GM21515 (cell line): ENCODE data around the gene ALKBH3.

Experiments
- ATAC-seq: cut with Tn5 transposase; IDR thresholded peaks from one replicate; pipeline ENCODE4 v1.9.1; 2021; ENCODE audit not compliant: unreplicated experiment

The ALKBH3 gene

DNA sequence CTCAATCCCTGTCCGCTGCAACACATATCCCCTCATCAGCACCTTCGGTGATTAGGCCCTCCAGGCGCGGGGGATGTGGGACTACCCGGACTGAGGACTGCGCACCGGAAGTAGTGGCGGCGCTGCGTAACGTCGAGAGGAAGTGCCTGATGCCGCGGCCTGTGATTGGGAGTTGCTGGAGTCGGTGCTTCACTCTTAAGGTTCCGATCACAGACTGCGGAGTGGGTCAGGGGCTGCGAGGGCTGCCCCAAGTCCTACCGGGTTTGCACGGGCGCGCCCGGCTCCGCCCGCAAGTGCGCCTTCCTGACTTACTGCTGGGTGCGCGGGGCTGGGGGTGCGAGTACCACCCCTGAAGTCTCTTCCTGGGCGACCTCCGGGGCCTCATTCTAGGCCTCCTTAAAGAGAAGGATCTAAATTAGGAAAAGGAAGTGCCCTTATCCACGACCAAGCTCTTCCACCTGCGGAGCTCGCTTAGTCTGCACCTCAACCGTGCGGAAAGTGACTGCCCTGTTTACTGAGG lies at the start of gene ALKBH3:
ALKBH3 (plus strand) TSS at position 192 of the 520 bp plus-strand sequence. CDS start 1,822 bp downstream, outside the sequence.
- peak; percentile 99 for ATAC-seq

DNA sequence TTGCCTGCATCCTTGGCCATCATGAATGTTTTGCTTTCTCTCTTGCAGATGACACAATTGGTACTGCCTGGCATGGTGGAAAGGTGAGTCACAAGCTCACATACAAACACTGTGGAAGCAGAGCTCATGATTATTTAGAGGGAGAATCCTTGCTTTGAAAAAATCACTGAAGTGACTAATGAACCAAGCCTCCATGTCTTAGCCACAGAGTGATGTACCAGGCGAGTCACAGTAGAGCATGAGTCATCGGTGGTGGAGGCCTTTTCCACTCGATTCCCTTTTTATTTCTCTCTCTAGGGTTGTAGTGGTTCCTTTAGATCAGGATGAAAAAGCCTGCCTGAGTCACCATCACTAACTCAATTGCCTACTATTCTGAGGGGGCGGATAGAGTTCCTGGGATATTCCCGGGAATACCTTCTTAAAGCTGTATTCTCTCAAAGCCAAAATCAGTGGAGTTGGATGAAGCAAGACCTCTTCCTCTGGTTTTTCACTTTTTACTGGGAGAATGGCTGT lies 49.6 kb upstream of the ALKBH3 start:
- ATAC-seq, result no peak

DNA sequence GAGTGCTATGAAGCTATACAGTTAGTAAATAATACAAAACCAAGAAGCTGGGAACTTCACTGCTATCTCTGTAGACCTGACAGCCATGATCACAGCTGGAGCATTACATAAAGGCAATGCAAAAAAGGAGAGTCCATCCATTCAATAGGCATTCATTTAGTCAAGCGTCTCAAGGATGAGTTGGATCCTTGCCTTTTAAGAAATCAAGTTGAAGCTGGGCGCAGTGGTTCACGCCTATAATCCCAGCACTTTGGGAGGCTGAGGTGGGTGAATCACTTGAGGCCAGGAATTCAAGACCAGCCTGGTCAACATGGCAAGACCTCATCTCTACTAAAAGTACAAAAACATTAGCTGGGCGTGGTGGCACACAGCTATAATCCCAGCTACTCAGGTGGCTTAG lies 48.1 kb upstream of the ALKBH3 start:
- ATAC-seq, result no peak

DNA sequence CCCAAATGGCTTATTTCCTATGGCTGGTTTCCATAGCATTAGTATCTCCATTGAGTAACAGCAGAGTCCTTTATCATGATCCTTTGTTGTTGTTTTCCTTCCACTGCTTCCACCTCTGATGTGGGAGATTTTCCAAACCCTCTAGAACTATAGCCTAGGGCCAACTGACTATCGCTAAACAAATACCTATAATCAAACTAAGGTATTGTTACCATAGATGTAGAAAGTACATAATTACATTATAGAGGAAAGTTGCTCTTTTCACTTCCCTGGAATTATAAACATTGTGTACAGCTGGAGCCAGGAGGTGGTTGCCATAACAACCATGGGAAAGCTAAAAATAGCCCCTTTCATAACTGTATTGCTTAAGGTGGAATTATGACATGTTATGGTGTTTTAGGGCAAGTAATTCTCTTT lies 47.0 kb upstream of the ALKBH3 start:
- no peak for ATAC-seq

DNA sequence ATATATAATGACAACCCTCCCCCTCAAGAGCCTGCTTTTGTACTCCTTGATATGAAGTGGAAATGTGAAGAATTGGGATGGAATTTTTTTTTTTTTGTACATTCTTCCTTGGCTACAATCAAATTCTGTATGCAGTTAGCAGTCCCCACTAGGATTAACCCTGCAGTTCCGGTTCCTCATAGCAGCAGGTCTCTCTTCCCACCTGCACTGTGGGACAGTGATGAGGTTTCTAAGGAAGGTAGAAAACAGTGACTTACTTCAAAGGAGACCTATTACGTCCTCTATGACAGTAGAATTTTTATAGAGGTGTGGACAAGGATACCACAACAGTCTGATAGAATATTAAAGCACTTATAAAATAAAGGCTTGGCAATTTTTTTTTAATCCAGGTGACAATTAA lies 46.3 kb upstream of the ALKBH3 start:
- no peak for ATAC-seq

DNA sequence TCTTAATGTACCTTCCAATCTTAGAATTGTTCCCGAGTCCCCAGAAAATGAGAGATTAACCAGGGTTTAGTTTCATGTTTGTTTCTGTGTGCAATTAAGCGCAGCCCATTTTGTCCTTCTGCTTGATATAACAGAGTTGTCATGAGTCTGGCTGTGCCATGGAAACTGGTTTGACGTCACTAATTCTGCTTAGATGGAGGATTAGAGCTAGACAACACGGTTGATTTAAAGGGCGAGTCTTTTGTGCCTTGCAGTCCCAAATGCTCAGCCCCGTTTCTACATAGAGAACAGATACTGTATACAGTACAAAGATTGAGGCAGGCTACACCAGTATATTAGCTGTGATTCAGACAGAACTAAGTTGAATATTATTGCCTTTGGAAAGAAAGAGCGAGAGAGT lies 45.5 kb upstream of the ALKBH3 start:
- ATAC-seq, result no peak

DNA sequence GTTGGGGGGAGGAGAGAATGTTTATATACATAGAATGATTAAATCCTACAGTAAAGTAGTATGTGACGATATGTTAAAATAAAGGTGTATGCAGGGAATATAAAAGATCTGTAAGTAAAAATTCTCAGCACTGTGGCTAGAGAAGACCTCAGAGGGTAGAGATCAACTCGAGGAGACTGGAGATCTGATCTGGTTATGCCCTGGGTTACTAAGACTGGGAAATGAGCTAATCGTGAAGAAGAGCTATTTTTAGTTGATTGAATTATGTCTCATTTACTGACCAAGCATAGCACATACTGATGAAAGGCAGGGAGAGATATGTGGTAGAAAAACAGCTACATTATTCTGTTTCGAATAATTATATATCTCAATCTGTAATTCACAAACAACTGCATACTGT lies 42.8 kb upstream of the ALKBH3 start:
- ATAC-seq, result no peak

DNA sequence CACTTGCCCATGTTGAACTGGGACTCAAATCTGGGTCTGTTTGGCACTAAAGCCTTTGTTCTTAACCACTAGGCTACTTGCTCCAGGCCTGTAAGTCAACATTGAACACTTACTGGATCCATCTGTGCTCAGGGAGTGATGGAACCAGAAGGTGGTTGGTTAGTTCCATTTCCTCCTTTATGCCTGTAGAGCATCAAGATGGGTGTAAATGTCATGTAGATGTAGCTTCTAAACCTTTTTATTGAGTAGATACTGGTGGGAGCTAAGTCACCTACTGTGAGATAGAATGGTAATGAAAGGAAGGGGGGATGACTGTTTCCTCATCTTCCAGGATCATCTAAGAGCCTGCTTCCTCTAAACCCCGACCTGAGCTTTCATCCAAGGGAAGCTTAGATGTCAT lies 38.6 kb upstream of the ALKBH3 start:
- no peak for ATAC-seq

DNA sequence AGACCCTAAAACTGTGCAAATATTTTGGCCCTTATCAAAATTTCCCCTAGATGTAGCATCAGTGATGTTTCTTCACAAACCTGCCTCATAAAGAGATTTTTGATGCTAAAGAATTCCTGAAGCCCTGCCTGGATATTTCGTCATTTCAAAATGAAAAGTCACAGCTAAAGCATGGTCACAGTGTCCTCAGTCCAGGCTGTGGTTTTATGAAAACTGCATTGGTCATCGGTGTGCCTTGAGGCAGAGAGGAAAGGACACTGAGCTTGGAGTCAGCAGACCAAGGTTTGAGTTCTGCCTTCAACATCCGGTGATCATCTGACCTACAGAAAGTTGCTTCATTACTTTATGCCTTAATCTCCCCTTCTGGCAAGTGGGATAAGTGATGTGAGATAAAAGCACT lies 34.8 kb upstream of the ALKBH3 start:
- no peak for ATAC-seq

DNA sequence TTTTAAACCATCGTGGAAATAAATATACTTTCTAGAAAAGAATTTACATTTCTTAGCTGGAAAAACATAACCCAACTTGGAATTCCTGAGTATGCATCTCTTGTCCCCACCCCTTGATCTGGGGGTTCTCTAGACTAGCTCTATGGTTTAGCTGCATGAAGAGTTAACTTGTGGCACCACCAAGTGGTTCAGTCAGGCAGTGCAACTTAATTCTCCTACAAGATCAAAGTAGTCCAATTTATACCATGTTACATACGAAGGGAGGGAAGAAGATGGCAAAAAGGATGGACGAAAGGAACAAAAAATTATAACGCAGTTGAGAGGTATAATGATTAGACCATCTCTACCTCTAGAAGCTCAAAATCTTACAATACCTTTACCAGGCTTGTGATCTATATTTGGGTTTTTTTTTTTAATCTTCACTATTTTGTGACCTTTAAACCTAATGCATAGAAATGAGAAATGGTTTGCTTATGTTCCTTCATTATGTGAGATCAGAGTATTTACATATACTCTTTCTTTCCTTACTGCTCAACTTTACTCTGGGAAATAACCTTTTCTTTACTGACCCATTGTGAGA lies 28.5 kb upstream of the ALKBH3 start:
- peak; percentile 70 for ATAC-seq

DNA sequence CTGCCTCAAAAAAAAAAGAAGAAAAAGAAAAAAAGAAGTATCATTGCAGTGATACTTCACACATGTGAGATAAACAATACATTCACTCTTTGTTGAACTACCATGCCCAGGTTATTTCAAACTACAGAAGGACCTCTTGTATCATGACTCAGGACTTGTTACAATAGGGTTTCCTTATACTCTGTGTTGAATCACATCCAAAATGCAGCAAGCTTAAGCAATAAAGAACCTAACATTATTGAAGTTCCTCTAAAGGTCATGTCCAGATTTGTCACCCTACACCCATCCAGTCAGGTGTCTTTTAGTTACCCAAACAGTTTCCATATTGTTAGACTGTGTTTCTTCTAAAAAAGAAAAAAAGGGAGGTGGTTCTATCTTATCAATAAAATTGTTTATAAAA lies 26.9 kb upstream of the ALKBH3 start:
- ATAC-seq, result no peak

DNA sequence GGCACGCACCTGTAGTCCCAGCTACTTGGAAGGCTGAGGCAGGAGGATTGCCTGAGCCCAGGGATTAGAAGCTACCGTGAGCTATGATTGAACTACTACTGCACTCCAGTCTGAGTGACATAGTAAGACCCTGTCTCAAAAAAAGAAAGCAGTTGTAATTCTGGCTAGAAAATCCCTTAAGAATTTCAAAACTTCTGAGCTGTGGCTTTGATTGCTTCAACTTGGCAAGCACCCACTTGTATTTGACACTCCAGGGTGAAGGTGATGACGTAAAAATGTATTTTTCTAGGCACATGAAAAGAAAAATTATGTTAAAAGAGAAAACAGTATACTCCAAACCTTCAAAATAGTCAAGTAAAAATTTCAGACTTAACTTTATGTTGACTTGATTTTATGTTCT lies 23.6 kb upstream of the ALKBH3 start:
- ATAC-seq, result no peak

DNA sequence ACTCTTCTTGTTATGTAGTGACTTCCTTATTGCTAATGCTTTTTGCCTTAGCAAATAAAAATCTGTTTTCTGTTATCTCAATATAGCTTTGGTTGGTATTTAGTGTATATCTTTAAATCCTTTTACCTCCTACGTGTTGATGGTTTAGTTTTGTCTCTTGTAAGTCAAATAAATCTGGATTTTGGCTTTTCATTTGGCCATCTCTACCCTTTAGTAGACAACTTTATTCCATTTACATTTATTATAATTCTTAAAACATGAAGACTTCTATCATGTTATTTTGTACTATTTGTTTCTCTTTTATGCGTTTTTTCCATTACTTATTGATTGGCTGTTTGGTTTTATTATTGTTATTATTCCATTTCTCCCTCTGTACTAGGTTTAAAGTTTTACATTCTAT lies 19.5 kb upstream of the ALKBH3 start:
- ATAC-seq, result no peak

DNA sequence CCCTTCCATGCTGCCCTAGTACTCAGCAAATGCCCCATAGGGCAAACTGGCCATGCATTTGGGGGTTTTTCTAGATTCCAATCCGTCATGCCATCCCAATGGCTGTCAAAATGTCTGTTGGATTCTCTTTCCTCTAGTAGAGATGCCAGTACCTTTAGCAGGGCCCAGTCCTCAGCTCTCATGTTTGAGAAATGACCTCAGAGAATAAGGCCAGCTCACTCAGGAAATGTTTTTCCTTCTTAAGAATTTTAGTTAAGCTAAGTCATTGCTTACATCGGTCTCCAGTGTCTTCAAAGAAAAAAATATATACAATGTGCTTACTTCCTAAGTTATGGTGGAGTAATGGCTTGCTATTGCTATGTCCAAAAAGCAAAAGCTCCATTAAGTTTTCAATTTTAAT lies 14.1 kb upstream of the ALKBH3 start:
- no peak for ATAC-seq

DNA sequence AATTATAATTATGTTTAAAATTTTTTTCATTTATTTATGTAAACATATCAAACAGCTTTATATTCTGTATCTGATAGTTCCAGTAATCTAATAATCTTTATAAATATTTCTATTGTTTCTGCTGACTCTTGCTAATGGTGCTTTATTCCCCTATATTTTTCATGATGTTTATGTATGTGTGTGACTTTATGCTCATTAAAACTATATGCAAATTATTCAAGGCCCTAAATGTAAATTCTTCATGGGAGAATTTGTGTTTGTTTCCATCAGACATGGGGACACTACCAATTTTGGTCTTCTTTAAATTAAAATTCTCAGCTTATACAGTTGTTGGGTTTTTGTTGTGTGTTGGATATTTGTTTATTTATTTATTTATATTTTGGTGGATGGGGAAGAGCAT lies 13.7 kb upstream of the ALKBH3 start:
- no peak for ATAC-seq

DNA sequence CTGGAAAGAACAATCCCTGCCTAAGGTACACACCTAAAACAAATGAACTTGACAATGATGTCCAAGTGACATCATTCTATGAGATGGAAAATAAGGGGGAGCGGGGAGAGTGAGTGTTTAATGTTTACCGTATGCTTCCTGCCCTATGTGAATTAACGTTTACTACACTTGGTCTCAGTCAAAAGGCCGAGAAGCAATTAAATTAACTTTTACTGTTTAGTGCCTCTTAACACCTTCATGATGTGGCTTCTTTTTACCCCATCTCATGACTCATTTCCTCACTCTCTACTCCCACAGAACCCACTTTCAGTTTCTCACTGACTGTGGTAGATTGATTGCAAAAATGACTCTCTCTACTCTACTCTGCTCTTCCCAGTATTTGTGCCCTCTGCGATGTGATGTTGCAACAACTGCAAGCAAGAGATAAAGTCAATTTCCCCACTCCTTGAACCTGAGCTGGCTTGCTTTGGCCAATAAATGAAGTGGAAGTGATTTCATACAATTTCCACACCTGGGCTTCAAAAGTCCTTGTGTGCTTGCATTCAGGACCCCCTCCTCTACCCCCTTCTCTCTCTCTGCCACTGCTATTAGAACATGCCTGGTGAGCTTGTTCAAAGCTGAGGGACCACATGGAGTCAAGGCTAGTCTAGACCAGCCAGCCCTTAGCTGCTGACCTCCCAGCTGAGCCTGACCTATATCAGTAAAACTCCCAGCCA lies 11.6 kb upstream of the ALKBH3 start:
- peak; percentile 100 for ATAC-seq

DNA sequence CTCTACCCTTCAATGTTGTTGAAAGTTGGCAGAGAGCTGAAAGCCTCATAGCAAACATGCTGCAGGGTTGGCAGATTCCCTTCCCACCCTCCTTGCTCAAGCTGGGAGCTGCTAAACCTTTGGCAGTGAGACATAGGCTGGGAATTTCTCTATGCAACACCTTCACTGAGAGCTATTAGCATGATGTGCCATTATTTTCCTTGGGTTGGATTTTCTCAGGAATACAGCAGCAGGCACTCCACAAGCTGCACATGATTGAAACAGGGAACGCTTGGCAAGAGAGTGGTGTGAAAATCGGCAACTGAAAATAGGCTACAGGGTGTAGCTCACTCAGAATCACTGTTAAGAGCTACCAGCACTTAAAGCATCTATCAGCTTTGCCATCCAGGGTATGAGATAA lies 9.6 kb upstream of the ALKBH3 start:
- ATAC-seq, result no peak

DNA sequence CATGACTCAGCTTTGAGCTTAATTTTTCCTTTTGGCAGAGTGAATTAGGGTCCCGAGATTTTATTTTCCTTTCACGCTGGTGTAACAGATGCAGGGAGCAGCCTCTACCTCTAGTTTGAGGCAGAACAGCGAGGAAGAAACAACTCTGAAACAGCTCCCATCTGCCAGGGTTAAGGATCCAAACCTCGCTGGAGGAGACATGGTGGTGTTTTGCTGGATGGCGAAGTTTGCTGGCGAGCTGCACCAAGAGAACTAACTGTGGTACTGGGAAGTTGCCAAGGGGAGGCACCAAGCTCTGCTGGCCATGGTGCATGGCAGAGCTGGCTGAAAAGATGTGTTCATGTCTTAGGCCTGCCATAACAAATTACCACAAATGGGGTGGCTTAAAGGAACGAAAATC lies 7.6 kb upstream of the ALKBH3 start:
- ATAC-seq, result no peak

DNA sequence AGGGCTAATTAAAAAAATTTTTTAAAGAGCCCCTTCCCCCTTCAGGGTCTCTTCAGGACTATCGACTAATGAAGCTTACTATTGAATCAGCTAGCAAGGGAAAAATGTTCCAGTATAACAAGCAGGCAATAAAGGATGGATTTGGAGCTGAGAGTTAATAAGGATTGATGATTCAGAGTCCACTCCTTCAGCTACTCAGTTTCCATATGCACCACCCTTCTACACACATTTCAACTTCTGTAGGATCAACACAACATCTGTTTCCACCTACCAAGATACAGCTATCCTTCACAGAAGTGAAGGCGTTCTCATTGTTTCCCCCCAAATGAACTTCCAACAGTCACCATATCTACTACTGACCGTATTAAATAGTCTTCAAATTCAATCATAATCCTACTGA lies 6.6 kb upstream of the ALKBH3 start:
- ATAC-seq, result no peak

DNA sequence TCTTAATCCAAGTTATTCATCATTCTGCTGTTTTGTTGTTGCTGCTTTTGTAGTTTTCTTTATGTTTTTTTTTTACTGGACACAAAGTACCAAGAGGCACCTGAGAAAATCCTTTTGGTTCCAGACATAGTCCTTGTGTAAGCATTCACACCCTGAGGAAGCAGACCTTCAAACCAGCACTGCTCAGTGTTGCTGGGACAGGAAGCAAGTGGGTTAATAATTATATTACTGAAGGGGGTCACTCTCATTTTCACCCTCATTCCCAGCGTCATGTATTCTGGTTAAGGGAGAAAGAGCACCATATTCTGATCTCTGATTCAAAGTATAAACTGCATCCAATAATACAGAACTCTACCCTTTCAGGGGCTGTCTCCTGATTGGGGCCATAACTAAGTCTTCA lies 5.9 kb upstream of the ALKBH3 start:
- ATAC-seq, result no peak

DNA sequence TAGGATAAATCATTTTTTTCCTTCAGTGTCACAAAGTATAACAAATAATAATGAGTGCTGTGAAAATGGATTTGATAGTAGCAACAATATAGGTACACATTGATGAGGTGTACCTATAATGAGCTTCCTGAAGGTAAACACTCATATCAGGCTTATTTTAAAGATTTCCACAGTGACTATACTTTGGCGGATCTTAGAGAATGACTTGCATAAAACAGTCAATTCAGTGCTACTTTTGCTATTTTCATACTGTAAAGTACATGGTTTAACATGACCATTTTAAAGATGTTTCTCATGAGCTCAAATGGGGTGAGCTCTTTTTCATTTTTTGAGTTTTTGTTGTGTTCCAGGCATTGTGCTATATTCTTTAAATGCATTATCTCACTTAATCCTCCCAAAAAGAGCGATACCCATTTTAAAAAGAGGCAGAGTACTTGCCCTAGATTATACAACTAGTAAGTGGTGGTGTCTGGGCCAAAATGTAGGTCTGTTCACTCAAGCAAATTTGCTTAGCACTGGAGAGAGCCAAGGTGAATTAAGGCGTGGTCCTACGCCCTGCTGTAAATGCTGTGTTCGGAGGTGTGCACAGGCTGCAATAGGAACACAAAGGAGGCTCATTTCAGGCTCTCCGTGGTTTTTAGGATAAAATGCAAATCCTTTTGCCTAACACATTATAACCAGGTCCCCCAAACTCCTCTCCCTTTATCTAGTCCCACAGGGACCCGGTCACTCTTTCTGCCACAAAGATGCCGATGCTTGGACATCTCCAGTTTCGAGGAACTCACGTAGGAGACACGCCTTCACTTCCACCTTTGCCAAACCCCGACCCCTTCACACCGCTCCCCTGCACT lies 617 bp upstream of the ALKBH3 start:
- ATAC-seq, result no peak

DNA sequence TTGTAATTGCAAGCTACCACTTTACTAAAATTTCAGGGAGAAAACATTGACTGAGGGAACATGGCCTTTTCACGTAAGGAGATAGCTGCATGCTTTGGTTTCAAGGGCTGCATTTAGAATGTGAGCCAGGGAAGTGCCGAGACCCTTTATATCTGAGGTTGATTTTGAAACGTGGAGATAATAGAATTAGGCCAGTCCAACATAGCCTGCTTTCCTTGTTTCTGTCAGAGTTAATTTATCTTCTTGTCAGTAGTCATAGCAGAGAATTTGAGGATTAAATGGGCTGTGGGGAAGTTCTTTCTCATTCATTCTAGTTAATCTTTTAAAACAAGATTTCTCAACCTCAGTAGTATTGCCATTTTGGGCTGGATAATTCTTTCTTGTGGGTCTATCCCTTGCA lies 12.2 kb downstream of the ALKBH3 start:
- no peak for ATAC-seq
